ENCODE results near the gene B4GALNT3. TPM values are rescaled to one million over a fixed set of nuclear protein-coding genes. Genes with fewer than 3 reads are reported as not detected.

B4GALNT3 gene
- total and polyA plus RNA-seq, 9 donors = 0.58 to 4.2 (median 1.7) TPM

GRCh38 chr12:507391-507796 is 47.7 kb downstream of the B4GALNT3 start:
- intact Hi-C loops (cut with DNase I) = no loop called here
- H3K4me3 ChIP-seq = no peak overlapping the region
- H3K9me3 ChIP-seq = no peaks in the 10 kb centered on the region
- no peaks in the 10 kb centered on the region for H3K27me3 ChIP-seq
- TF ChIP-seq POLR2A (IDR thresholded peaks at IDR 0.05) (no peak), CTCF (IDR thresholded peaks at IDR 0.05) (no peak), EP300 (IDR thresholded peaks at IDR 0.05) (no peak)
- no peaks in the 10 kb centered on the region for H3K36me3 ChIP-seq
- DNase-seq = no peak
- no peaks in the 10 kb centered on the region for H3K4me1 ChIP-seq (ENCODE audit: insufficient read depth)
- no peak overlapping the region for H3K27ac ChIP-seq
- 73 to 79% (median 78%) methylated on average over 9 of the region's 9 CpGs for WGBS, 3 donors

GRCh38 chr12:508145-508544 is 48.4 kb downstream of the B4GALNT3 start:
- H3K4me3 ChIP-seq = no peak overlapping the region
- DNase-seq = no peak
- H3K27ac ChIP-seq = no peak overlapping the region
- no peaks in the 10 kb centered on the region for H3K4me1 ChIP-seq (ENCODE audit: insufficient read depth)
- no peaks in the 10 kb centered on the region for H3K27me3 ChIP-seq
- intact Hi-C loops (cut with DNase I) = no loop called here
- TF ChIP-seq EP300 (IDR thresholded peaks at IDR 0.05) = no peak
- no peak for TF ChIP-seq CTCF (IDR thresholded peaks at IDR 0.05)
- TF ChIP-seq POLR2A (IDR thresholded peaks at IDR 0.05) = no peak
- no peaks in the 10 kb centered on the region for H3K36me3 ChIP-seq
- 79 to 87% (median 83%) methylated on average over 2 of the region's 2 CpGs for WGBS, 3 donors
- H3K9me3 ChIP-seq = no peaks in the 10 kb centered on the region

- DNase-seq = no peak
- TF ChIP-seq POLR2A (IDR thresholded peaks at IDR 0.05) (no peak), CTCF (IDR thresholded peaks at IDR 0.05) (no peak), EP300 (IDR thresholded peaks at IDR 0.05) (no peak)
- Histone ChIP-seq H3K27me3 (no peaks in the 10 kb centered on the region), H3K27ac (no peak overlapping the region), H3K36me3 (no peaks in the 10 kb centered on the region), H3K9me3 (no peaks in the 10 kb centered on the region), H3K4me1 (ENCODE audit: insufficient read depth) (no peaks in the 10 kb centered on the region), H3K4me3 (no peak overlapping the region)
- WGBS, 3 donors = 76 to 89% (median 82%) methylated on average over 5 of the region's 5 CpGs
- intact Hi-C loops (cut with DNase I) = no loop called here
Measured at GRCh38 chr12:508795-509194, 49.1 kb downstream of the B4GALNT3 start.

GRCh38 chr12:509500-509899 is 49.8 kb downstream of the B4GALNT3 start:
- Histone ChIP-seq H3K36me3 (no peaks in the 10 kb centered on the region), H3K4me1 (ENCODE audit: insufficient read depth) (no peaks in the 10 kb centered on the region), H3K27me3 (no peaks in the 10 kb centered on the region), H3K27ac (no peak overlapping the region), H3K4me3 (no peak overlapping the region), H3K9me3 (no peaks in the 10 kb centered on the region)
- DNase-seq = no peak
- intact Hi-C loops (cut with DNase I) = no loop called here
- TF ChIP-seq EP300 (IDR thresholded peaks at IDR 0.05) (no peak), CTCF (IDR thresholded peaks at IDR 0.05) (no peak), POLR2A (IDR thresholded peaks at IDR 0.05) (no peak)
- 33 to 59% (median 44%) methylated on average over 5 of the region's 5 CpGs for WGBS, 3 donors

All from ovary (tissue), 9 donors.